H9 (cell line): ENCODE measurements around the gene BIRC7. TPM values are rescaled to one million over a fixed set of nuclear protein-coding genes. Genes with fewer than 3 reads are reported as not detected.
A peak's percentile ranks its signal among the peaks of the same experiment; 100 is the strongest.

ENCODE experiments used
- DNase-seq: peaks from one replicate; pipeline ENCODE4 v3.0.0-alpha.2; 2017
- H2AFZ ChIP-seq: one replicate; pipeline ENCODE4 v1.6.1; 2013; ENCODE audit warnings: mild to moderate bottlenecking, low read length, control low read depth, moderate library complexity
- H2AK5ac ChIP-seq: 2 replicates; pipeline ENCODE4 v1.6.1; 2013; ENCODE audit warnings: low read length, control low read depth, mixed read lengths; ENCODE audit not compliant: insufficient read length
- H2BK120ac ChIP-seq: one replicate; pipeline ENCODE4 v1.6.1; 2013; ENCODE audit warnings: low read depth, mild to moderate bottlenecking, low read length, control low read depth, inconsistent platforms; ENCODE audit not compliant: poor library complexity, severe bottlenecking
- H2BK12ac ChIP-seq: 2 replicates; pipeline ENCODE4 v1.6.1; 2013; ENCODE audit warnings: low read length, control low read depth, mixed read lengths, low read depth; ENCODE audit not compliant: insufficient read length
- H2BK15ac ChIP-seq: 2 replicates; pipeline ENCODE4 v1.6.1; 2013; ENCODE audit warnings: low read depth, low read length, control low read depth
- H2BK20ac ChIP-seq: one replicate; pipeline ENCODE4 v1.6.1; 2013; ENCODE audit warnings: low read depth, mild to moderate bottlenecking, low read length, control low read depth, inconsistent platforms; ENCODE audit not compliant: poor library complexity, severe bottlenecking
- H2BK5ac ChIP-seq: 2 replicates; pipeline ENCODE4 v1.6.1; 2013; ENCODE audit warnings: low read length, control low read depth, mixed read lengths; ENCODE audit not compliant: insufficient read length
- H3K14ac ChIP-seq: 2 replicates; pipeline ENCODE4 v1.6.1; 2013; ENCODE audit warnings: low read length, control low read depth; ENCODE audit not compliant: insufficient read depth
- H3K18ac ChIP-seq: 2 replicates; pipeline ENCODE4 v1.6.1; 2013; ENCODE audit warnings: low read depth, mild to moderate bottlenecking, mixed read lengths, low read length, control low read depth; ENCODE audit not compliant: insufficient read length
- H3K23ac ChIP-seq: 2 replicates; pipeline ENCODE4 v1.6.1; 2013; ENCODE audit warnings: low read length, control low read depth, mixed read lengths, low read depth; ENCODE audit not compliant: insufficient read length
- H3K23me2 ChIP-seq: 2 replicates; pipeline ENCODE4 v1.6.1; 2013; ENCODE audit warnings: low read depth, mild to moderate bottlenecking, mixed read lengths, low read length, control low read depth; ENCODE audit not compliant: insufficient read length, poor library complexity, severe bottlenecking
- H3K27ac ChIP-seq: 2 replicates; pipeline ENCODE4 v1.5.1; 2013; ENCODE audit warnings: low read length, control low read depth, mixed read lengths, low read depth; ENCODE audit not compliant: insufficient read length
- H3K27me3 ChIP-seq: 2 replicates; pipeline ENCODE4 v1.6.1; 2013; ENCODE audit warnings: low read length, control low read depth, inconsistent platforms; ENCODE audit not compliant: insufficient read depth
- H3K4ac ChIP-seq: 2 replicates; pipeline ENCODE4 v1.6.1; 2013; ENCODE audit warnings: low read depth, mild to moderate bottlenecking, control low read depth, inconsistent platforms, low read length, moderate library complexity
- H3K4me1 ChIP-seq: 2 replicates; pipeline ENCODE4 v1.6.1; 2013; ENCODE audit warnings: low read length, control low read depth, inconsistent platforms; ENCODE audit not compliant: insufficient read depth
- H3K4me2 ChIP-seq: 2 replicates; pipeline ENCODE4 v1.6.1; 2013; ENCODE audit warnings: low read length, control low read depth, mixed read lengths; ENCODE audit not compliant: insufficient read length, insufficient read depth
- H3K56ac ChIP-seq: 2 replicates; pipeline ENCODE4 v1.6.1; 2013; ENCODE audit warnings: low read depth, mild to moderate bottlenecking, mixed read lengths, low read length, control low read depth; ENCODE audit not compliant: insufficient read length
- H3K79me1 ChIP-seq: 2 replicates; pipeline ENCODE4 v1.6.1; 2013; ENCODE audit warnings: low read depth, mild to moderate bottlenecking, moderate library complexity, low read length, control low read depth, inconsistent platforms; ENCODE audit not compliant: insufficient read depth, poor library complexity, severe bottlenecking
- H3K79me2 ChIP-seq: 2 replicates; pipeline ENCODE4 v1.6.1; 2013; ENCODE audit warnings: low read length, control low read depth, inconsistent platforms; ENCODE audit not compliant: insufficient read depth
- H3K9ac ChIP-seq: 2 replicates; pipeline ENCODE4 v1.6.1; 2013; ENCODE audit warnings: low read length, control low read depth, mixed read lengths; ENCODE audit not compliant: insufficient read length; ENCODE audit errors: extremely low read depth
- H3K9me3 ChIP-seq: one replicate; pipeline ENCODE4 v1.6.1; 2013; ENCODE audit warnings: low read depth, low read length, inconsistent platforms; ENCODE audit not compliant: control insufficient read depth
- H3T11ph ChIP-seq: one replicate; pipeline ENCODE4 v1.6.1; 2013; ENCODE audit warnings: mild to moderate bottlenecking, low read length, control low read depth, inconsistent platforms
- H4K20me1 ChIP-seq: one replicate; pipeline ENCODE4 v1.6.1; 2013; ENCODE audit not compliant: control insufficient read depth, insufficient read length, insufficient read depth
- H4K5ac ChIP-seq: 2 replicates; pipeline ENCODE4 v1.6.1; 2013; ENCODE audit warnings: low read depth, mild to moderate bottlenecking, mixed read lengths, low read length, control low read depth; ENCODE audit not compliant: insufficient read length
- H4K8ac ChIP-seq: replicated peaks from 2 replicates; pipeline ENCODE4 v1.6.1; 2013; ENCODE audit warnings: low read length, control low read depth, mixed read lengths, low read depth; ENCODE audit not compliant: insufficient read length
- H4K91ac ChIP-seq: 2 replicates; pipeline ENCODE4 v1.6.1; 2013; ENCODE audit warnings: low read depth, mild to moderate bottlenecking, moderate library complexity, mixed read lengths, low read length, control low read depth; ENCODE audit not compliant: insufficient read length
- H3K27ac Mint-ChIP-seq, 3 experiments: 2 replicates in 2 of 3; 3 replicates in 1 of 3; pipeline ENCODE4 v1.8.0; 2020 to 2021; ENCODE audit warnings: mixed read lengths in 3 of 3, mild to moderate bottlenecking in 1 of 3, moderate library complexity in 1 of 3
- H3K27me3 Mint-ChIP-seq: 2 replicates; pipeline ENCODE4 v1.8.0; 2021; ENCODE audit warnings: low read depth, mild to moderate bottlenecking, moderate library complexity, mixed read lengths
- H3K36me3 Mint-ChIP-seq, 3 experiments: 2 replicates in 2 of 3; 3 replicates in 1 of 3; pipeline ENCODE4 v1.8.0; 2020 to 2021; ENCODE audit warnings: low read depth in 3 of 3, mixed read lengths in 3 of 3; ENCODE audit not compliant: insufficient read depth in 1 of 3
- H3K4me1 Mint-ChIP-seq, 2 experiments: 2 replicates each; pipeline ENCODE4 v1.8.0; 2020; ENCODE audit warnings: mixed read lengths in 2 of 2
- H3K4me3 Mint-ChIP-seq, 2 experiments: 2 replicates in 1 of 2; 3 replicates in 1 of 2; pipeline ENCODE4 v1.8.0; 2020 to 2021; ENCODE audit warnings: mild to moderate bottlenecking in 2 of 2, mixed read lengths in 2 of 2, moderate library complexity in 1 of 2
- H3K9me3 Mint-ChIP-seq, 2 experiments: 2 replicates in 1 of 2; 3 replicates in 1 of 2; pipeline ENCODE4 v1.8.0; 2020; ENCODE audit warnings: mild to moderate bottlenecking in 2 of 2, mixed read lengths in 2 of 2, moderate library complexity in 1 of 2
- WGBS: extraction: QIAGEN DNeasy Blood & Tissue Kit; methylation state at CpG from one replicate; pipeline ENCODE4 v1.1.7; 2013; ENCODE audit warnings: missing lambda C conversion rate, low lambda C conversion rate, mixed read lengths; ENCODE audit not compliant: insufficient read length; ENCODE audit errors: extremely low coverage; 5-methylcytosine and 5-hydroxymethylcytosine counted together
- total RNA-seq: library from RNA; stranded (reverse); gene quantifications from 2 replicates; pipeline ENCODE4 v1.2.1, GENCODE V29; 2021
- TF ChIP-seq, protein P1 (sequence below): fragments of 200-600 bp; sonication (generic); conservative IDR thresholded peaks from 3 replicates; pipeline ENCODE4 v1.8.0; 2021; ENCODE audit warnings: antibody characterized with exemption, mild to moderate bottlenecking

The BIRC7 gene
- total RNA-seq, 1 experiment from 2014 or later: not detected

GRCh38 chr20:63284083-63284440, 48.4 kb downstream of the BIRC7 start:
- H2AK5ac ChIP-seq: no peak overlapping the region
- DNase-seq: no peak
- H2BK20ac ChIP-seq: no peak overlapping the region
- H3K27me3 ChIP-seq: no peaks in the 10 kb centered on the region
- no peak overlapping the region for H2BK15ac ChIP-seq
- Mint-ChIP-seq H3K36me3 (peaks cover 11 to 68% (median 54%) of the 10 kb centered on the region in 3 experiments; a peak in 6 of 7 replicates), H3K4me1 (no peaks in the 10 kb centered on the region), H3K27me3 (no peaks in the 10 kb centered on the region), H3K9me3 (no peaks in the 10 kb centered on the region), H3K4me3 (no peak overlapping the region), H3K27ac (peak overlapping the region in 1 of 3 experiments; percentile 10; a peak in 3 of 7 replicates)
- no peak overlapping the region for H2BK120ac ChIP-seq
- H3K56ac ChIP-seq: no peak overlapping the region
- no peak overlapping the region for H4K91ac ChIP-seq
- no peak overlapping the region for H4K8ac ChIP-seq
- WGBS: no CpG with 5 or more reads among the region's 14 CpGs
- no peaks in the 10 kb centered on the region for H3K79me1 ChIP-seq
- H2BK12ac ChIP-seq: no peak overlapping the region
- H2AFZ ChIP-seq: no peak overlapping the region
- no peaks in the 10 kb centered on the region for H3K79me2 ChIP-seq
- H3K4me1 ChIP-seq: no peaks in the 10 kb centered on the region
- H3K18ac ChIP-seq: no peak overlapping the region
- TF ChIP-seq, protein P1, sequence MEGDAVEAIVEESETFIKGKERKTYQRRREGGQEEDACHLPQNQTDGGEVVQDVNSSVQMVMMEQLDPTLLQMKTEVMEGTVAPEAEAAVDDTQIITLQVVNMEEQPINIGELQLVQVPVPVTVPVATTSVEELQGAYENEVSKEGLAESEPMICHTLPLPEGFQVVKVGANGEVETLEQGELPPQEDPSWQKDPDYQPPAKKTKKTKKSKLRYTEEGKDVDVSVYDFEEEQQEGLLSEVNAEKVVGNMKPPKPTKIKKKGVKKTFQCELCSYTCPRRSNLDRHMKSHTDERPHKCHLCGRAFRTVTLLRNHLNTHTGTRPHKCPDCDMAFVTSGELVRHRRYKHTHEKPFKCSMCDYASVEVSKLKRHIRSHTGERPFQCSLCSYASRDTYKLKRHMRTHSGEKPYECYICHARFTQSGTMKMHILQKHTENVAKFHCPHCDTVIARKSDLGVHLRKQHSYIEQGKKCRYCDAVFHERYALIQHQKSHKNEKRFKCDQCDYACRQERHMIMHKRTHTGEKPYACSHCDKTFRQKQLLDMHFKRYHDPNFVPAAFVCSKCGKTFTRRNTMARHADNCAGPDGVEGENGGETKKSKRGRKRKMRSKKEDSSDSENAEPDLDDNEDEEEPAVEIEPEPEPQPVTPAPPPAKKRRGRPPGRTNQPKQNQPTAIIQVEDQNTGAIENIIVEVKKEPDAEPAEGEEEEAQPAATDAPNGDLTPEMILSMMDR: no peak
- no peak overlapping the region for H4K5ac ChIP-seq
- H3K9me3 ChIP-seq: no peaks in the 10 kb centered on the region
- H3K27ac ChIP-seq: no peak overlapping the region
- H4K20me1 ChIP-seq: no peaks in the 10 kb centered on the region
- H3K23me2 ChIP-seq: peaks cover 3% of the 10 kb centered on the region
- no peak overlapping the region for H3K23ac ChIP-seq
- H3K9ac ChIP-seq: no peak overlapping the region
- H2BK5ac ChIP-seq: no peak overlapping the region
- no peak overlapping the region for H3T11ph ChIP-seq
- no peak overlapping the region for H3K4ac ChIP-seq
- no peak overlapping the region for H3K4me2 ChIP-seq
- H3K14ac ChIP-seq: no peak overlapping the region
